Measurements from ENCODE around the gene PIH1D1. TPM values are rescaled to one million over a fixed set of nuclear protein-coding genes. Genes with fewer than 3 reads are reported as not detected.

Gene PIH1D1
- total RNA-seq, 1 experiment from 2014 or later = 166 TPM

DNA sequence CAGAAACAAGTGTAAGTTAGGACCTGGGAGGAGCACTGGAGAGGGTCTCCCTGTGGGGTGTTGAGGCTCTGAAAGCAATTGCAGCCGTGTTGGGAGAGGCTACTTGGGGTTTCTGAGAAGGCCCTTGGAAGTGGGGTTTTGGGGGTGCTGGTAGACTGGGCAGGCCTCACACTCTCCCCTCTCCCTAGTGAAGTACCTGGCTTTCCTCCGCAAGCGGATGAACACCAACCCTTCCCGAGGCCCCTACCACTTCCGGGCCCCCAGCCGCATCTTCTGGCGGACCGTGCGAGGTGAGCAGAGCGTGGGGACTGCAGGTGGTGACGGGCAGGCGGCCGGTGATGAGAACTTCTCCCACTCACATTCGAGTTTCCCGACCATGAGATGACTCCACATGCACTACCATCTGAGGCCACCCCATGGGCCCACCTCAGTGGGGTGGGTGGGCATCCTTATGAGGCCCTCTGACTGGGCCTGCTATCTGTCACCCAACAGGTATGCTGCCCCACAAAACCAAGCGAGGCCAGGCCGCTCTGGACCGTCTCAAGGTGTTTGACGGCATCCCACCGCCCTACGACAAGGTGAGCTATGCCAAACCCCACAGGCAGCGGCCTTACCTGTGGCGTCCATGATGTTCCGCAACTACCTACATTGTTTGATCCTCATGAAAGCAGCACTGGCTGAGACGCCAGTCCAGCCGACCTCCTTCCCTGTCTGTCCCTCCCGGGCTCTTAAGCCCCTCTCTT is 38.8 kb upstream of the PIH1D1 start:
- Histone ChIP-seq H3K4me2 (ENCODE audit: insufficient read depth, insufficient read length, low read length) (peak overlapping the region; percentile 100), H4K8ac (replicated peaks; ENCODE audit: insufficient read length, low read depth, low read length) (peak overlapping the region; percentile 7), H3K79me1 (ENCODE audit: insufficient read depth, low read depth, low read length, poor library complexity, severe bottlenecking) (no peaks in the 10 kb centered on the region), H3K4ac (ENCODE audit: low read depth, low read length) (no peak overlapping the region), H3K27ac (ENCODE audit: insufficient read length, low read depth, low read length) (peak overlapping the region; percentile 52), H3K4me1 (ENCODE audit: insufficient read depth, low read length) (no peaks in the 10 kb centered on the region), H2BK5ac (ENCODE audit: insufficient read length, low read length) (no peak overlapping the region), H2BK120ac (ENCODE audit: low read depth, low read length, poor library complexity, severe bottlenecking) (no peak overlapping the region), H2AK5ac (ENCODE audit: insufficient read length, low read length) (no peak overlapping the region), H2BK12ac (ENCODE audit: insufficient read length, low read depth, low read length) (no peak overlapping the region), H2AFZ (ENCODE audit: low read length) (no peak overlapping the region), H2BK20ac (ENCODE audit: low read depth, low read length, poor library complexity, severe bottlenecking) (no peak overlapping the region), H3K27me3 (ENCODE audit: insufficient read depth, low read length) (no peaks in the 10 kb centered on the region), H3K18ac (ENCODE audit: insufficient read length, low read depth, low read length) (no peak overlapping the region), H3K9ac (ENCODE audit: extremely low read depth, insufficient read length, low read length) (no peak overlapping the region), H3K9me3 (ENCODE audit: control insufficient read depth, low read depth, low read length) (no peaks in the 10 kb centered on the region), H3K14ac (ENCODE audit: insufficient read depth, low read length) (no peak overlapping the region), H4K20me1 (ENCODE audit: control insufficient read depth, insufficient read depth, insufficient read length) (no peaks in the 10 kb centered on the region), H3K23ac (ENCODE audit: insufficient read length, low read depth, low read length) (no peak overlapping the region), H2BK15ac (ENCODE audit: low read depth, low read length) (no peak overlapping the region), H4K91ac (ENCODE audit: insufficient read length, low read depth, low read length) (no peak overlapping the region), H4K5ac (ENCODE audit: insufficient read length, low read depth, low read length) (no peak overlapping the region), H3K79me2 (ENCODE audit: insufficient read depth, low read length) (peaks cover 18% of the 10 kb centered on the region), H3T11ph (ENCODE audit: low read length) (no peak overlapping the region), H3K56ac (ENCODE audit: insufficient read length, low read depth, low read length) (no peak overlapping the region), H3K23me2 (ENCODE audit: insufficient read length, low read depth, low read length, poor library complexity, severe bottlenecking) (peaks cover 13% of the 10 kb centered on the region)
- DNase-seq = peak; percentile 29
- peaks cover 12 to 14% of the 10 kb centered on the region in 2 experiments; a peak in 4 of 5 replicates for H3K9me3 Mint-ChIP-seq
- peak overlapping the region; percentile 91 to 96 for H3K4me3 Mint-ChIP-seq
- H3K36me3 Mint-ChIP-seq (ENCODE audit: insufficient read depth in 1 of 3, low read depth in 3 of 3) = peaks cover 53 to 58% (median 55%) of the 10 kb centered on the region in 3 experiments
- TF ChIP-seq, protein P1, sequence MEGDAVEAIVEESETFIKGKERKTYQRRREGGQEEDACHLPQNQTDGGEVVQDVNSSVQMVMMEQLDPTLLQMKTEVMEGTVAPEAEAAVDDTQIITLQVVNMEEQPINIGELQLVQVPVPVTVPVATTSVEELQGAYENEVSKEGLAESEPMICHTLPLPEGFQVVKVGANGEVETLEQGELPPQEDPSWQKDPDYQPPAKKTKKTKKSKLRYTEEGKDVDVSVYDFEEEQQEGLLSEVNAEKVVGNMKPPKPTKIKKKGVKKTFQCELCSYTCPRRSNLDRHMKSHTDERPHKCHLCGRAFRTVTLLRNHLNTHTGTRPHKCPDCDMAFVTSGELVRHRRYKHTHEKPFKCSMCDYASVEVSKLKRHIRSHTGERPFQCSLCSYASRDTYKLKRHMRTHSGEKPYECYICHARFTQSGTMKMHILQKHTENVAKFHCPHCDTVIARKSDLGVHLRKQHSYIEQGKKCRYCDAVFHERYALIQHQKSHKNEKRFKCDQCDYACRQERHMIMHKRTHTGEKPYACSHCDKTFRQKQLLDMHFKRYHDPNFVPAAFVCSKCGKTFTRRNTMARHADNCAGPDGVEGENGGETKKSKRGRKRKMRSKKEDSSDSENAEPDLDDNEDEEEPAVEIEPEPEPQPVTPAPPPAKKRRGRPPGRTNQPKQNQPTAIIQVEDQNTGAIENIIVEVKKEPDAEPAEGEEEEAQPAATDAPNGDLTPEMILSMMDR (conservative IDR thresholded peaks at IDR 0.05) = no peak
- peaks cover 13 to 20% of the 10 kb centered on the region in 2 experiments for H3K4me1 Mint-ChIP-seq
- H3K27ac Mint-ChIP-seq = peak overlapping the region; percentile 99 to 100 (median 100)
- peaks cover 11% of the 10 kb centered on the region; the same call in 1 of the 2 replicates for H3K27me3 Mint-ChIP-seq (ENCODE audit: low read depth)
- no CpG with 5 or more reads among the region's 27 CpGs for WGBS (ENCODE audit: extremely low coverage, insufficient read length, low lambda C conversion rate)

Data from H9 (cell line).